GM12891 (cell line): Measurements from ENCODE around the gene RAPGEF5.

Experiments
- PAX5 ChIP-seq: IDR thresholded peaks from 2 replicates; pipeline ENCODE4 v1.6.1; 2011; ENCODE audit warnings: low read length, moderate library complexity, mild to moderate bottlenecking; ENCODE audit not compliant: insufficient read depth, severe bottlenecking
- POLR2A ChIP-seq: IDR thresholded peaks from 2 replicates; pipeline ENCODE4 v1.6.1; 2011; ENCODE audit warnings: low read depth, low read length, control low read depth
- POLR2AphosphoS5 ChIP-seq: IDR thresholded peaks from 2 replicates; pipeline ENCODE4 v1.6.1; 2011; ENCODE audit warnings: low read depth, low read length, control low read depth
- POU2F2 ChIP-seq: IDR thresholded peaks from 2 replicates; pipeline ENCODE4 v1.6.1; 2011; ENCODE audit warnings: low read depth, mild to moderate bottlenecking, control low read depth, low read length, moderate library complexity
- SPI1 ChIP-seq: IDR thresholded peaks from 2 replicates; pipeline ENCODE4 v1.6.1; 2011; ENCODE audit warnings: low read depth, low read length, control low read depth
- TAF1 ChIP-seq: IDR thresholded peaks from 2 replicates; pipeline ENCODE4 v1.6.1; 2011; ENCODE audit warnings: low read depth, low read length, control low read depth

- TF ChIP-seq POU2F2: no peak
- TF ChIP-seq POLR2A: no peak
- TF ChIP-seq POLR2AphosphoS5: no peak
- no peak for TF ChIP-seq TAF1
- TF ChIP-seq PAX5: no peak
- TF ChIP-seq SPI1: no peak
These were observed 37.2 kb downstream of the RAPGEF5 start for GRCh38 chr7:22319424-22320403.
